Effector memory CD4-positive, alpha-beta T cell (primary cell): ENCODE measurements around the gene SRGAP1.

ENCODE experiments used
- DNase-seq, 3 donors: peaks; one replicate each; pipeline ENCODE4 v3.0.0-alpha.2; 2020
- H3K27ac ChIP-seq: 2 replicates; pipeline ENCODE4 v1.7.0; 2013; ENCODE audit warnings: mild to moderate bottlenecking, low read length, moderate library complexity; ENCODE audit not compliant: insufficient read depth, poor library complexity, severe bottlenecking
- H3K27me3 ChIP-seq: replicated peaks from 2 replicates; pipeline ENCODE4 v1.7.0; 2013; ENCODE audit warnings: mild to moderate bottlenecking, low read length; ENCODE audit not compliant: insufficient read depth, control insufficient read depth, poor library complexity, severe bottlenecking
- H3K36me3 ChIP-seq: 2 replicates; pipeline ENCODE4 v1.7.0; 2013; ENCODE audit warnings: mild to moderate bottlenecking, low read length, moderate library complexity; ENCODE audit not compliant: control insufficient read depth, insufficient read depth
- H3K4me1 ChIP-seq: 2 replicates; pipeline ENCODE4 v1.7.0; 2013; ENCODE audit warnings: low read length, mild to moderate bottlenecking; ENCODE audit not compliant: control insufficient read depth, insufficient read depth, poor library complexity, severe bottlenecking
- H3K4me3 ChIP-seq: 2 replicates; pipeline ENCODE4 v1.7.0; 2013; ENCODE audit warnings: low read length, low read depth, mild to moderate bottlenecking; ENCODE audit not compliant: insufficient read depth, poor library complexity, severe bottlenecking
- H3K9me3 ChIP-seq: 2 replicates; pipeline ENCODE4 v1.7.0; 2013; ENCODE audit warnings: mild to moderate bottlenecking, low read length, moderate library complexity; ENCODE audit not compliant: control insufficient read depth

SRGAP1 gene

DNA sequence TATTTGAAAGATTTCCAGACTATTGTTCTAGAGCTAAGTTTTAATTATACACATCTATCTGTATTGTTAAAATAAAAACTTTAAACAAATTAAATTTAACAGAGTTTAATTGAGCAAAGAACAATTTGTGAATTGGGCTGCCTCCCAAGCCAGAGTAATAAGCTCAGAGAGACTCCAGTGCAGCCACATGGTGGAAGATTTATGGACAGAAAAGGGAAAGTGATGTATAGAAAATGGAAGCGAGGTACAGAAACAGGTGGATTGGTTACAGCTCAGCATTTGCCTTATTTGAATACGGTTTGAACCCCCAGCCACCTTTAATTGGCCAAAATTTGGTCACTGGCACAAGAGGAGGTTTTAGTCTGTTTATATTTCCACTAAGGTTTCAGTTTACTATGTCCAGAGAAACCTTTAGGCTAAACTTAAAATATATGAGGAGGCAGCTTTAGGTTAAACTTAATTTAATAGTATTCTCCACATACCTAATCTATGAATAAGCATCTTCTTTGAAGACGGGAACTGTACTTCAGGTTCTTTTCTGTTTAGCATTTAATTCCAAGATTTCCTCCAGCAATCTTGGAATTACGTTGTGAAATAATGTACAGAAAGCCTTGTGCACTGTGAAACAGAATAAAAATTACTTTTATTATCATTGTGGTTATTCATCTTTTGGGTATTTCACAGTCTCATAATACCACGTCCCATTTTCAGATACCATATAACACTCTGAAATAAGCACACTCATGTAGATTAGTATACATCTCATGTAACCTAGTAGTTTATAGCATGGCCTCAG, 19.4 kb downstream of the SRGAP1 start:
- no peaks in the 10 kb centered on the region for H3K4me1 ChIP-seq
- H3K27me3 ChIP-seq = no peaks in the 10 kb centered on the region
- no peaks in the 10 kb centered on the region for H3K36me3 ChIP-seq
- no peak overlapping the region for H3K27ac ChIP-seq
- no peaks in the 10 kb centered on the region for H3K9me3 ChIP-seq
- no peak for DNase-seq
- no peak overlapping the region for H3K4me3 ChIP-seq

DNA sequence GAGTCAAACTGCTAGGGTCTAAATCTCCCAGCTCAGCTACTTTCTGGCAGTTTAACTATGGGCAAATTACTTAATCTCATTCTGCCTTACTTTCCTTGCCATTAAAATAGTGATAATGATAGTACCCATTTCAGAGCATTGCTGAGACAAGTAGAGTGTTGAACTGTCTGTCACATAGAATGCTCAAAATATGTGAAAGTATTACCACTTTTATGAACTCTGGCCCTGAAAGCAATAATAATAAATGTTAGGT, 19.9 kb downstream of the SRGAP1 start:
- H3K9me3 ChIP-seq = no peaks in the 10 kb centered on the region
- no peak overlapping the region for H3K27ac ChIP-seq
- H3K4me1 ChIP-seq = no peaks in the 10 kb centered on the region

DNA sequence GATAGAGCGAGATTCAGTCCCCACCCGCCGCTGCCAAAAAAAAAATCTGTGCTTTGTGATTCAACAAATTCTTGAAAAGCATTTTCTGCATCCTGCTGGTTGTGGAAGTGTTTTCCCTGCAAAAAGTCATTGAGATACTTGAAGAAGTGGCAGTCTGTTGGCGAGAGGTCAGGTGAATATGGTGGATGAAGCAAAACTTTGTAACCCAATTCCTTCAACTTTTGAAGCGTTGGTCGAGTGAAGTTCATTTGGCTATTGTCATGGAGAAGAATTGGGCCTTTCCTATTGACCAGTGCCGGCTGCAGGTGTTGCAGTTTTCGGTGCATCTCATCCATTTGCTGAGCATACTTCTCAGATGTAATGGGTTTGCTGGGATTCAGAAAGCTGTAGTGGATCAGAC, 20.9 kb downstream of the SRGAP1 start:
- no peaks in the 10 kb centered on the region for H3K4me1 ChIP-seq
- no peak for DNase-seq
- H3K36me3 ChIP-seq = no peaks in the 10 kb centered on the region
- H3K27ac ChIP-seq = no peak overlapping the region
- H3K4me3 ChIP-seq = no peak overlapping the region
- H3K27me3 ChIP-seq = no peaks in the 10 kb centered on the region
- H3K9me3 ChIP-seq = no peaks in the 10 kb centered on the region

More for the DNA sequence above, 19.9 kb downstream of the SRGAP1 start:
- H3K27me3 ChIP-seq = no peaks in the 10 kb centered on the region
- H3K36me3 ChIP-seq = no peaks in the 10 kb centered on the region
- no peak for DNase-seq
- H3K4me3 ChIP-seq = no peak overlapping the region

DNA sequence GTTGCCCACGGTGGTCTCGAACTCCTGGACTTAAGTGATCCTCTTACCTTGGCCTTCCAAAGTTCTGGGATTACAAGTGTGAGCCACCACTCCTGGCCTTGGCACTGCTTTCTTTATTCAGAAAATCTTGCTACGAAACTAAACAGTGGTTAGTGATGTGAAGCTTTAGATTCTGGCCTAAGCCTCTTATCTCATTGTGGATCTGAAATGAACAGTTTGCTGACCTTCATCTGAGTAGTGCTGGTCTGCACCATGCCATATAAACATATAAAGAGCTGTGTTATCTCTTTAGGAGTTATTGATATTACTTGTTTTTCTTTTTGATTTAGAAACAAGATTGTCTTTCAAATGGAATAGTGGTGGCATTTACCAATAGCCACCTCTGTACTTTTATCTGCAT, 22.6 kb downstream of the SRGAP1 start:
- no peaks in the 10 kb centered on the region for H3K36me3 ChIP-seq
- H3K9me3 ChIP-seq = no peaks in the 10 kb centered on the region
- H3K27me3 ChIP-seq = no peaks in the 10 kb centered on the region
- H3K27ac ChIP-seq = no peak overlapping the region
- no peak for DNase-seq
- no peak overlapping the region for H3K4me3 ChIP-seq
- H3K4me1 ChIP-seq = no peaks in the 10 kb centered on the region

DNA sequence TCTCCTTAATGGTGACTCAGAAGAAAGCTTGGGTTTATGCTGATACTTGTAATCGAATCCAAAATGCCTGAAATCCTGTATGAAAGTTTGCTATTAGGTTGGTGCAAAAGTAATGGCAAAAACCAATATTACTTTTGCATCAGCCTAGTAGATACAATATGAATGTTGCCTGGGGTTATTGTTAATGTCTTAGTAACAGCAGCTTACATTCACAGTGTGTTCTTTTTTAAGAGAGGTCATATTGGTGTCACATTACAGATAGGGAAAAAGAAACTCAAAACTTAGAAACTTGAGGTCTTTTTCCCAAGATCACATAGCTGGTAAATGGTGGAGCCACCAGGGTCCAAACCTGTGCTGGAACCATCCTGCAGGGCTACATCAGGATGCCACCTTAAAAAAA, 25.2 kb downstream of the SRGAP1 start:
- H3K4me1 ChIP-seq = no peaks in the 10 kb centered on the region
- no peaks in the 10 kb centered on the region for H3K36me3 ChIP-seq
- no peaks in the 10 kb centered on the region for H3K9me3 ChIP-seq
- H3K4me3 ChIP-seq = no peak overlapping the region
- H3K27me3 ChIP-seq = no peaks in the 10 kb centered on the region
- DNase-seq = no peak
- no peak overlapping the region for H3K27ac ChIP-seq

DNA sequence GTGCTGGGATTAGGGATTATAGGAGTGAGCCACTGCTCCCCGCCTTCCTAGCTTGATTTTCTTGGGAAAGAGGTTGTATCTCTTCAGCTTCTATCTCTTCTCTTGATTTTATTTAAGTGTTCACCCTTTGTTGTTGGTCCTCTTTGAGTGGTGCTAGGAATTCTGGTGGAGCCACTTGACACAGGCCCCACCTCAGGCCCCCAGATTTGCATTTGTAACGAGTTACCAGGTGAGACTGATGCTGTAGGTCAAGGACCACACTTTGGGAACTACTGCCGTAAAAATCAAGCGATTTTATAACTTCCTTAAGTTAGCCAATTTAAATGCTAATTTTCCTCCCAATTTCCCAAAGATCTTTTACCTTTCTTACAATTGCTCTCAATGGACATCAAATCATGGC, 26.3 kb downstream of the SRGAP1 start:
- Histone ChIP-seq H3K36me3 (no peaks in the 10 kb centered on the region), H3K4me1 (no peaks in the 10 kb centered on the region), H3K9me3 (no peaks in the 10 kb centered on the region), H3K27me3 (no peaks in the 10 kb centered on the region), H3K27ac (no peak overlapping the region), H3K4me3 (no peak overlapping the region)
- no peak for DNase-seq

DNA sequence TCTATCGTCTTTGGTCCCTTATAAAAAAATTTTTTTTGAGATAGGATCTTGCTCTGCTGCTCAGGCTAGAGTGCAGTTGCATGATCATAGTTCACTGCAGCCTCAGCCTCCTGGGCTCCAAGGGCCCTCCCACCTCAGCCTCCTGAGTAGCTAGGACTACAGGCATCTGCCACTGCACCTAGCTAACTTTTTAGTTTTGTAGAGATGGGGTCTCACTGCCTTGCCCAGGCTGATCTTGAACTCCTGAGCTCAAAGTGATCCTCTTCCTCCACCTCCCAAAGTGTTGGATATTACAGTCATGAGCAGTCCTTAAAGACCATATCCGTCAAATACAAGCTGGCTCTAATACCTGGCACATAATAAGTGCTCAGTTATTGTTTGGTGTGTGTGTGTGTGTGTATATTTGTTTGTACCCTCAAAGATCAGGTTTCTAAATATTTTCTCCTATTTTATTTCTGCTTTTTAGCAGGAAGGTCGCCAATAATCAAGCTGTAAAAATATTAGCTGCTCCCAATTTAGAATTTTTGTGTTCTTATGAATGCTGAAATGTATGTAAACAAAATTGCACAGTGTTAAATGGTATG, 30.5 kb downstream of the SRGAP1 start:
- Histone ChIP-seq H3K4me1 (no peaks in the 10 kb centered on the region), H3K9me3 (no peaks in the 10 kb centered on the region), H3K27ac (no peak overlapping the region), H3K36me3 (no peaks in the 10 kb centered on the region), H3K27me3 (no peaks in the 10 kb centered on the region), H3K4me3 (no peak overlapping the region)
- DNase-seq = no peak

DNA sequence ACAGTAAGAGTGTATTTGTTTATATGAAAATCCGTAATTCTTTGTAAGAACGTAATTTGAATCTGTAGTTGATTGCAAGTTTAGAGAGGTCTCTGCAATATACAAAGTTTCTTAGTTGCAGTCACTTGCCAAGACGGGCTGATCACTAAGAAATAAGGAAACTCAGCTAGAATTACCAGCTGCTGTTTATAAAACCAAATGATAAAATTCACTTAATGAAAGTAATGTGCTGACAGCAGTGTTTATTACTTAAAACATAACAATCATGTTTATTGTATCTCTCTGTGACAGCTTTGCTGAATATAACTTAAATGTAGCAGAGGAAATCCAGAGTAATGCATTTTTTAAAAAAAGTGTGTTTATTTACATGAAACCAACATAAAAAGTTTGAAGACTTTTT, 31.2 kb downstream of the SRGAP1 start:
- Histone ChIP-seq H3K36me3 (no peaks in the 10 kb centered on the region), H3K9me3 (no peaks in the 10 kb centered on the region), H3K27ac (no peak overlapping the region), H3K27me3 (no peaks in the 10 kb centered on the region), H3K4me3 (no peak overlapping the region), H3K4me1 (no peaks in the 10 kb centered on the region)
- no peak for DNase-seq

DNA sequence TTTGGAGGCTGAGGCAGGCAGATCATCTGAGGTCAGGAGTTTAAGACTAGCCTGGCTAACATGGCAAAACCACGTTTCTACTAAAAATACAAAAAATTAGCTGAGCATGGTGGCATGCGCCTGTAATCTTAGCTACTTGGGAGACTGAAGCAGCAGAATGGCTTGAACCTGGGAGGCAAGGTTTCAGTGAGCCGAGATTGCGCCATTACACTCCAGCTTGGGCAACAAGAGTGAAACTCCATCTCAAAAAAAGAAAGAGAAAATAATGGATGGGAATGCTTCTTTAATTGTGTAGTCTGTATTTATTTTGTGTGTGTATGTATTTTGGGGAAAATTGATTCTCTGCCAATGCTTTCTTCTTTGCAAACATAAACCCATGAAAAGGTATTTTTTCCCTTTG, 32.5 kb downstream of the SRGAP1 start:
- H3K27me3 ChIP-seq = no peaks in the 10 kb centered on the region
- no peak overlapping the region for H3K27ac ChIP-seq
- H3K36me3 ChIP-seq = no peaks in the 10 kb centered on the region
- DNase-seq = no peak
- H3K4me3 ChIP-seq = no peak overlapping the region
- no peaks in the 10 kb centered on the region for H3K4me1 ChIP-seq
- H3K9me3 ChIP-seq = no peaks in the 10 kb centered on the region

DNA sequence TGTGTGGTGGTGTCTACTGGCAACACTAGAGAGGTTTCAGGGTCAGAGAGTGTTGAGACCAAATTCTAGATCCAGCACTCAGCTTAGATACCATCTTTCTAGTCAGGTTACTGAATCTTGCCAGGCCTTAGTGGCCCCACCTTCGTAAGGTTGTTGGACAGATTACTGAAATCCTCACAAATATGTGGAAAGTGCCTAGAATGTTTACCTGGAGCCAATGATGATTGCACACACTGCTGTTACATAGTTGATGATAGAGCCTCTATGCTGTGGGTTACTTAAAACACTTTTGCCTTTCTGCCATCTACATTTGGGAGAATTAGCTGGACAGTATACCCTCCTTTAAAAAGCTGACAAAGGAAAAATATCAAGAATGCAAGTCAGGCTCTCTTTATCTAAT, 33.2 kb downstream of the SRGAP1 start:
- no peak overlapping the region for H3K27ac ChIP-seq
- H3K27me3 ChIP-seq = no peaks in the 10 kb centered on the region
- no peak for DNase-seq
- H3K36me3 ChIP-seq = no peaks in the 10 kb centered on the region
- H3K4me1 ChIP-seq = no peaks in the 10 kb centered on the region
- H3K4me3 ChIP-seq = no peak overlapping the region
- no peaks in the 10 kb centered on the region for H3K9me3 ChIP-seq
